PC-9 (cell line): ENCODE measurements around the gene FAM174C.

Experiments
- CTCF ChIP-seq: fragments of 200-600 bp; sonication (generic); conservative IDR thresholded peaks from 2 replicates; pipeline ENCODE4 v1.6.1; 2017; ENCODE audit warnings: mixed run types, antibody characterized with exemption, mild to moderate bottlenecking, moderate library complexity
- EZH2 ChIP-seq: fragments of 200-600 bp; sonication (generic); IDR thresholded peaks from 2 replicates; pipeline ENCODE4 v1.8.0; 2017; ENCODE audit warnings: antibody characterized with exemption, low read depth

DNA sequence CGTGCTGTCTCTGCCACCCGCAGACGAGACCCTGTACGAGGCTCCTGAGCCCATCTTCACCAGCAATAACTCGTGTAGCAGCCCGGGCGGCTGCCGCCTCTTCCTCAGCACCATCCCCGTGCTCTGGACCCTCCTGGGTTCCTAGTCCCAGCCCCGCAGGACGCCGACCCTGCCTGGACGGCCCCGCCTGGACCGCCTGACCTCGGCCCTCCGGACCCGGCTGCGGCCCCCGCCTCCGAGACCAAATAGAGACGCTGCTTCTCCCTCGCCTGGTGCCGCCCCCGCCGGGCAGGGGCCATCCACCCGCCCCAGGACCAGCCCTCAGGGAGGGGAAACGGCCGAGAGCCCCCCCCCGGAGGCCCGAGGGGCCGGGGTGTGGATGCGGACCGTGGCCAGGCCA lies 24.5 kb downstream of the FAM174C start:
- TF ChIP-seq CTCF (no peak), EZH2 (no peak)
